SU-DHL-6 (cell line): ENCODE data around the gene CATSPERZ.

Experiments used
- EZH2phosphoT487 ChIP-seq: fragments of 200-600 bp; sonication (generic), shearing (Covaris generic); conservative IDR thresholded peaks from 2 replicates; pipeline ENCODE4 v1.6.1; 2018; ENCODE audit warnings: mild to moderate bottlenecking, antibody characterized with exemption, low read length, moderate library complexity, mixed read lengths
- TF ChIP-seq, protein P1 (sequence below): fragments of 200-600 bp; sonication (generic); IDR thresholded peaks from one replicate; pipeline ENCODE4 v1.5.1; 2017; ENCODE audit warnings: antibody characterized with exemption, mild to moderate bottlenecking, low read length, moderate library complexity; ENCODE audit not compliant: insufficient read depth, poor library complexity, severe bottlenecking

DNA sequence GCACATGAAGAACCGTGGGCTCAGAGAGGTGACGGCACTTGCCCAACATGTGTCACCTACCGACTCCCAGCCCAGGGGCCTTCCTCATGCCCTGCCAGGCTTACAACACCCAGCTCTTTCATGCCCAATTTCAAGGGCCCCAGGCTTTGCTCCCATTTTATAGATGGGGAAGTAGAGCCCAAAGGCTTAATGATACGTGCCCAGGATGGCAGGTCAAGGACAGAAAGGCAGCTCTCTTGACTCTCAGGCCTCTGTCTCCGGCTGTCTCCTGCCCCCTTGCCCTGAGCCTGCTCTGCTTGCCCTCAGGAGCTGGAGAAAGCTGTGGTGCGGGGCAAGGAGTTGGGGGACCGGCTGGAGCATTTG lies 48.8 kb downstream of the CATSPERZ start:
- TF ChIP-seq, protein P1, sequence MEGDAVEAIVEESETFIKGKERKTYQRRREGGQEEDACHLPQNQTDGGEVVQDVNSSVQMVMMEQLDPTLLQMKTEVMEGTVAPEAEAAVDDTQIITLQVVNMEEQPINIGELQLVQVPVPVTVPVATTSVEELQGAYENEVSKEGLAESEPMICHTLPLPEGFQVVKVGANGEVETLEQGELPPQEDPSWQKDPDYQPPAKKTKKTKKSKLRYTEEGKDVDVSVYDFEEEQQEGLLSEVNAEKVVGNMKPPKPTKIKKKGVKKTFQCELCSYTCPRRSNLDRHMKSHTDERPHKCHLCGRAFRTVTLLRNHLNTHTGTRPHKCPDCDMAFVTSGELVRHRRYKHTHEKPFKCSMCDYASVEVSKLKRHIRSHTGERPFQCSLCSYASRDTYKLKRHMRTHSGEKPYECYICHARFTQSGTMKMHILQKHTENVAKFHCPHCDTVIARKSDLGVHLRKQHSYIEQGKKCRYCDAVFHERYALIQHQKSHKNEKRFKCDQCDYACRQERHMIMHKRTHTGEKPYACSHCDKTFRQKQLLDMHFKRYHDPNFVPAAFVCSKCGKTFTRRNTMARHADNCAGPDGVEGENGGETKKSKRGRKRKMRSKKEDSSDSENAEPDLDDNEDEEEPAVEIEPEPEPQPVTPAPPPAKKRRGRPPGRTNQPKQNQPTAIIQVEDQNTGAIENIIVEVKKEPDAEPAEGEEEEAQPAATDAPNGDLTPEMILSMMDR, result no peak
- no peak for TF ChIP-seq EZH2phosphoT487
